Suppressor macrophage treated with lipopolysaccharide for 4 hours (primary cell): Measurements from ENCODE around the gene PCNX2.

ENCODE experiments used
- DNase-seq: peaks from one replicate; pipeline ENCODE4 v3.0.0-alpha.2; 2020

The PCNX2 gene

DNA sequence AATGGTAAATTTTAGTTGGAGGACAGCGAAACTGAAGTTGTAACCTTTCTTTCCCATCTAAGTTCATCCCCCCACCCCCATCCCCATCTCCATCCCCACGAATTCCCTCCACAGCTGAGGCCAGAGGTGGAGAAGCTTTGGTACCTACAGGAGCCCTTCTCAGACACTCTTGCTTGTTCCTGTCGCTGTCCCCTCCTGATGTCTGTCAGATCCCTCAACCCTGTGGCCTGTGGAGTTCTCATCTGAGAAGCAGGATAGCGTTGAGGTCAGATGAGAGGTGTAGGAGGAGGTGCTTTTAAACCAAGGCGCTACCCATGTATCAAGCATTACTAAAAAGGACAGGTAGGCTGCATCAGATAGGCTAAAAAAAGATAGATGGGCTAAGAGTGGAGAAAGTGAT, 344.3 kb downstream of the PCNX2 start:
- no peak for DNase-seq

DNA sequence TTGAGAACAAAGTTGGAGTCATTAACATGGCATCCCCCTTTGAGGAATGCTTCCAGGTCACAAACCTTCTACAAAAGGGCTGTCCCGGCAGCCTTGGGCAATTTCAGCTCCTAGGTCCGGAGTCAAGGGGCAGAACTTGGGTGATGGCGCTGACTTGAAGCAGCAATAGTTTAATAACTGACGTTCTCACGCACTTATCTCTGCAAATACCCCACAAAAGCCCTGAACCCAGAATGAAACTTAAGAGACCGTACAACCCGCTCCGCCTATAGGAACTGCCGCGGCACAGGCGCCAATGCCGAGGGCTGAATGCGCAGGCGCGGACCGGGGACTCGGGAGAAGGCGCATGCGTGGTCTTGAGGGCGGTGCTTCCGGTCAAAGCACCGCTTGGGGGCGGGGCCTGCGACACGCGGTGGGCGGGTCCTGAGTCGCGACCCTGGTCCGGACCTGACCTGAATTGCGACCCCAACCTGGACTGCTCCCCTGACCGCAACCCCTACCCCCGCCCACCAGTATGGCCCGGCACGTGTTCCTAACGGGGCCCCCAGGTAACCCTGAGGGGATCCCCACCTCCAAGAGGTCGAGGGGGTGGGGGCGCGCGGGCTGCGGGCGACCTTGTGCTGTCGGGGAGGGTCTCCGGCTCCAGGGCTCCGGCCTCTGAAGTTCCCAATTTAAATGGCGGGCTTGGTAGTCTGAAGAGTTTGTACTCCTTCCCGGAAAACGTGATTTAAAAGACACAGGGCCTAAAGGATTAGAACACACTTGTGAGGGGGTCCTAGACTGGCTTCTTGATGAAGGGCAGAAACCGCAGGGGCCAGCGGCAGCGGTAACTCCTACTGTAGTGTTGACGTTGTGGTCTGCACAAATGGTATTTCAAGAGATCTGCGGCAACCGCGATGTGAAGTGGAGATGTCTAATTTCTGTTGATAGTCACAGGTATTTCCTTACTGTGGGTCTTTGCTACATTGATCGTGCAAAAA, 345.0 kb downstream of the PCNX2 start, which contains the start of gene NTPCR:
NTPCR (plus strand) TSS at position 415 of the 980 bp plus-strand sequence; CDS start at position 515, 100 bp downstream.
- DNase-seq, result peak; percentile 99

GRCh38 chr1:232949636-232950196, 345.8 kb downstream of the PCNX2 start:
- no peak for DNase-seq

GRCh38 chr1:232944347-232944746, 351.2 kb downstream of the PCNX2 start:
- DNase-seq, result no peak

DNA sequence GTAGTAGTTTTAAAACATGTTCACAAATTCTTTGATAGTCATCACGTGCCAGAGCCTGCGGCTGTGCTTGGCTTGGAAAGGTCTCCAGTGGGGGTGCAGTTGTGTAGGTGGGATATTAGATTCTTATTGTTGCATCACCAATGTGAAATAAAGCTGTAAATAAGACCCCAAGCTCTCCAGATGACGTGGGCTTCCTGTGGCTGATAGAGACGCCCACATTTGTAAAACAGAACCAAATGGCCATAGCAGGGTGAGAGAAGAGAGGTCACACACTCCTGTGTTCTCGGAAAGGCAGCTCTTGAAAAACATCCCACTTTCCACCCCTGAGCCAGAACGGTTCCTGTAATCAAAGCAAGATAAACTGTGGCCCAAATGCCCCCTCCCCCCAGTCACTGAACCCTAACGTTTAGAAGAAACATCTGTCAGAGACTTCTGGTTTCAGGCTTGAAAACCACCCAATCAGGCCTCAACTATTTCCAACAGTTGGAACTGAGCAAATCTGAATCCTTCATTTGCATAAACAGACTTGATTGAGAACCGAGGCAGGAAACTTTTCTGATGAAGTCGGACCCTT, 351.8 kb downstream of the PCNX2 start:
- no peak for DNase-seq

- no peak for DNase-seq
Measured at GRCh38 chr1:232942413-232943294, 352.9 kb downstream of the PCNX2 start.

DNA sequence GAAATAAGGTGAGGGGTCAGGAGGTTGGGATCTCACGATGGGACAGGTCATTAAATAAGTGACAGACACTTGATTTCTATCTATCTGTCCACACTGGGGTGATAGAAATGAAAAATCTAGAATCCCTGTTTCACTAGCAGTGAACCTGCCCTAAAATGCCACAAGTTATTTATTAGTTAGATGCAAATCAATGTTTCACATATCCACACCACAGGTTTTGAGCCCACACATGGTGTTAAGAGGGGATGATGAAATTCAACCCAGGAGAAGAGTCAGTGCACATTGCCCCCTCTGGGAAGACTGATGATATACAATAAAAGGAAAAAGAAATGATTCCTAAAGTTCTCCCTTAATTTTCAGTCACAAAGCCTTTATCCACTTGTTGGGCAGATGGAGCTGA, 355.3 kb downstream of the PCNX2 start:
- DNase-seq, result no peak

DNA sequence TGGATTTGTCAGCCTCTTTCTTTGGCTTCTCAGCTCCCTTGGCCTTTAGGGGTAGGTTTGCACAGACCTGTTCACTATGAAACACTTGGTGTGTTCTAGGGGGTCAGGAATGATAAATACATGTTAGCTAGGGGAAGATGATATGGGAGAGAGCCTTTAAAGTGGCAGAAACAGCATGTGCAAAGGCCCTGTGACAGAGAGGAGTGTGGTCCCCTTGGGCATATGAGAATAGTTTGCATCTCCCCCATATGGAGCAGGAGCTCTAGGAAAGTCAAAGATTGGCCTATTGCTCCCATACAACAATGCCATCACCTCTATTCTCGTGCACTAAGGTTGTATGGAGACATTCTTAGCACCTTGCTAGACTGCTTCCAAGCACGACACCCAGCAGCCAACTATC, 355.8 kb downstream of the PCNX2 start:
- DNase-seq, result no peak

DNA sequence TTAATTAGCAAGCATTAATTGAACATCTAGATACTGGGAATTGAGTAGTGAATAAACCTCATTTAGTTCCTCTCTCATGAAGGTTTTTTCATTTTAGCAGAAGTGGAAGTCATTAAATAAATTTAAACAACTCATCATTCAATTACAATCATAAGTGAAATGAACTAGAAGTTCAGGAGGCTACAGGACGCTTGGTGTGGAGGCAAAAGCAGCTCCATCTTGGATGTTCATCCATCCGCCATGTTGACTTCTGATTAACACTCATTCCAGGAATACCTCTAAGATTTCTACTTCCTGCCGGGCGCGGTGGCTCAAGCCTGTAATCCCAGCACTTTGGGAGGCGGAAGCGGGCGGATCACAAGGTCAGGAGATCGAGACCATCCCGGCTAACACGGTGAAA, 356.6 kb downstream of the PCNX2 start:
- DNase-seq, result no peak

- peak; percentile 54 for DNase-seq
Measured at GRCh38 chr1:232937741-232938375, 357.7 kb downstream of the PCNX2 start.

DNA sequence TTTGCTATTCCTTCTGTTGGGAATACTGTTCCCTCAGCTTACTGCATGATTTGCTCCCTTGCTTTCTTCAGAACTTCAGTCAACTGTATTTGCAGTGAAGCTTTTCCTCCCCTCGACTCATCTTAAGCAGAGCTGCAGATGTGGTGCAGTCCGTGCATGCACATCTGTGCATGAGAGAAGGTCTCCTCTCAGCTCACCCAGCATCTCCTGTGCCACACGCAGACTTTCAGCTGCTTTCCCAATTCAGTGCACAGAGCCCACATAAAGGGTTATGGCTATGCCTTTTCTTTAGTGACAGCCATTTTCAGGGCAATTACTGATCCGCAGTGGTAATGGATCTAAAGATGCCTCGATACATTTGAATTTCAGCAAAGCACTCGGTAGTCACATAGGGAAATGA, 358.6 kb downstream of the PCNX2 start:
- DNase-seq, result no peak
